GM21717 (cell line): ENCODE measurements around the gene POTEE.
"Not testable (repeated sequence)": the region's sequence is repeated elsewhere in the genome, so short reads cannot be mapped to it uniquely, and the experiment has no call there.

ENCODE experiments used
- ATAC-seq: cut with Tn5 transposase; IDR thresholded peaks from one replicate; pipeline ENCODE4 v1.9.1; 2021; ENCODE audit warnings: mild to moderate bottlenecking, moderate library complexity; ENCODE audit not compliant: unreplicated experiment

Gene POTEE

DNA sequence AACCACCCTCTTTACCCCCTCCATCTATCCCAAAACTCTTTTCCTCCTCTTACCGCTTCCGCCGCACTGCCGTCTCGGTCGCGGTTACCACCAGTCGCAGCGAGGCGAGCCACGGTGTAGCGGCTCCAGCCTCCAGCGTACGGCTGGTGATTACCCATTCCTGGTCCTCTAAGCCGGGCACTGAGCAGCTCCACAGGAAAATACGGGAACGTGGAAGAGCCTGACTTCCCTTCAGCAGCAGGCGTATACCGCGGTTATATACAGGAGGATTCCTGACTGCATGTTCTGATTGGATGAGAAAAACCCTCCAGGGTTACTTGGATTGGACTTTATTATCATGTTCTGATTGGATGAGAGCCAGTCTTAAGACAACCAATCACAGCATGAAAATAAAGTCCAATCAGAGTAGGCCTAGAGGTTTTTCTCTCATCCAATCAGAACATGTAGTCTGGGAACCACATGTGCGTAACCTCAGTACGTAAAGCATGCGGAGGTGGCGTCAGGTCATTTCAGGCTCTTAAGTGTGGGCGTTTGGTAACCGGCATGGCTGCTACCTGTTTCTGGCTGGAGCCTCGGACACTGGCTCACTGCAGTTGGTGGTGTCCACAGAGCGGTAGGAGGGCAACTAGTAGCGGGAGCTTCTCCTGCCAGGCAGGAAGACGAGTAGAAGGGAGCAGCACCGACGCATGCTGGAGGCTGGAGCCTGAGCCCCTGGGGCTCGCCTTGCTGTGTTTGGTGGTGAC lies at the start of gene POTEE:
POTEE (plus strand) TSS at position 507 of the 743 bp plus-strand sequence. CDS start 8,867 bp downstream, outside the sequence.
- ATAC-seq, result not testable (repeated sequence)

DNA sequence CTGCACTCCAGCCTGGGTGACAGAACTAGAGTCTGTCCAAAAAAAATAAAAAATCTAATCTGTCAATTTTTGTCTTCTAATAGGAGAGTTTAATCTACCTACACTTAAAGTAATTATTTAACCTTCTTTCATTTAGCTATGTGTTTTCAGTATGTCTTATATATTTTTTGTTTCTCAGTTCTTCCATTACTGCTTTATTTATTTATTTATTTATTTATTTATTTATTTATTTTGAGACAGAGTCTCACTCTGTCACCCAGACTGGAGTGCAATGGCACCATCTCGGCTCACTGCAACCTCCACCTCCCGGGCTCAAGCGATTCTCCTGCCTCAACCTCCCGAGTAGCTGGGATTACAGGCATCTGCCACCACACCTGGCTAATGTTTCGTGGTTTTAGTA lies 43.8 kb upstream of the POTEE start:
- not testable (repeated sequence) for ATAC-seq

DNA sequence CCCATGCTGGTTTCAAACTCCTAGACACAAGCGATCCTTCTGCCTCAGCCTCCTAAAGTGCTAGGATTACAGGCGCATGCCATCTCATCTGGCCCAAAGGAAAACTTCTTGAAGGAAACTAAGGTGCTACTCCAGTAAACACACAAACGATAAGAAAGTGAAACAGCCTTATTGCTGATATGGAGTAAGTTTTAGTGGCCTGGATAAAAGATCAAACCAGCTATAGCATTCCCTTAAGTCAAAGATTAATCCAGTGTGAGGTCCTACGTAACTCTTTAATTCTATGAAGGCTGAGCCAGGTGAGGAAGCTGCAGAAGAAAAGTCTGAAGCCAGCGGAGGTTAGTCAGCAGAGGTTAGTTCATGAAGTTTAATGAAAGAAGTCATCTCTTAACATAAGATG lies 40.8 kb upstream of the POTEE start:
- ATAC-seq, result no peak

DNA sequence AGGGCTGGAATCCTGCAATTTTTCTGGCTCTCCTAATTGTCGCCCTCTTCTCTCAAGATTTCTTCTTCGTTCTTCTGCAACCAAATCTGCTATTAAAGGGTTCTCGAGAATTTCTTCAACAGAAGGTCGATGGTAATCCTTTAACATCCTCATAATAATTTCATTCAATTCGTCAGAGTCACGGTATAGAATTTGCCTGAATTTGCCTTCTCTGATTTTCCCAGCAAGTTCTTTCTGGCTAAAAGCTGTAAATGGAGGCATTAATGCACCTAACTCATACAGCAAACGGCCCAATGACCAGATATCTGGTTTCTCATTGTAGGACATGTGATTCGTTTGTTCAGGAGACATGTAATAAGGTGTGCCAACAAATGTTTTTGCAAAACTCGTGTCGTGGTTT lies 31.3 kb upstream of the POTEE start:
- not testable (repeated sequence) for ATAC-seq

DNA sequence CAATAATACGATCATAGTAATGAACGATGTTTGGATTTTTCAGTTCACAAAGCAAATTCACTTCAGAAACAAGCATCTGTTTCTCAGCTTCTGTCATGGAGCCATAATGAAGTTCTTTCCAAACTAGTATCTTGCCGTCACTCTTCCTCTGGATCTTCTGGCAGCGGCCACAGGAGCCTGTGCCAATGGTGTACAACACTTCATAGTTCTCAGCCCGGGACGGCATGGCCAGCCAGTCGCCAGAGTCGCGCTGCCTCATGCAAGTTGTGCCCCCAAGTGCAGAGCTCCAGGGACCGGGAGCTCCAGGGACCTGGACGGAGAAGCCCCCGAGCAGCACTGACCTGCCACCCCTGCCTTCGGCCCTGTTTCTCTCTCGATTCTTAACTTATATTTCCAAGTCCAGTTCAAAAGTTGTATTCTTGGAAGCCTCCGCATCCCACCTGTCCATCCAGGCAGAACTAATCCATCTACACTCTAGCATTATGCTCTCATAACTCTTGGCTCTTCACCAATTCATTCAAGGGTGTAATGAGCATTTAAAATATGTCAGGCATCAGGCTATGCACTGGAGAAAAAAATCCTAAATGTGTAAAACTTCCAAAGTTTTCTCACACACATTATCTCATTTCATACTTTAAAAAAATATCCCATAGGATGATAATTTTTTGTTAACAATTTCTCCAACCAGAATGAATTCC lies 30.5 kb upstream of the POTEE start:
- ATAC-seq, result not testable (repeated sequence)

DNA sequence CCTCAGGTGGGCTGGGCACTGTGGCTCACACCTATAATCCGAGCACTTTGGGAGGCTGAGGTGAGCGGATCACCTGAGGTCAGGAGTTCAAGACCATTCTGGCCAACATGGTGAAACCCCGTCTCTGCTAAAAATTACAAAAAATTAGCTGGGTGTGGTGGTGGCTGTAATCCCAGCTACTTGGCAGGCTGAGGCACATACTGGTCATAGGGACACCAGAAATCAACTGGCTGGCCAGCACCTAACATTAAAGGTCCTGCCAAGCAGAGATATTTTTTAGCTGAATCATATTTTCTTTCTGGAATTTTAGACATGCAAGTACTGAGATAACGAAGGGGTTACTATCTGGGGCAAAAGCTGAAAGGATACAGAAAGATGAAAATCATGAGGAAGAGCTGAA lies 27.9 kb upstream of the POTEE start:
- ATAC-seq, result not testable (repeated sequence)

DNA sequence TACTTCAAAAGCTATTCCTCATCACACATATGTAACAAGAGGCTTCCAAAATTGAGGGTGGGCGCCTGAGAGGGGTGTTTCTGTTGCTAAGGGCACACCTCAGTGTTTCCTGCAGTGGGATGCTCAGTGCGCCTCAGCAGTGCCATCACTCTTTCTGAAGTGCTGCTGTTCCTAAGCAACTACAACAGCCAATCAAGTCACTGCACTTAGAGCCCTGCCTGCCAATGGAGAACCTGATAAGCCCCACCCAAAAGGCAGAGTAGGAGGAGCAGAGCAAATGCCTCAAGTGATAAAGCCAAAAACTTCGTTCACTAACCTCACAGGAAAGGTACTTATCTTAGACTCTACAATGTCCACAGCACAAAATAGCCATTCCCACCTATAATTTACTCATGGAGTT lies 15.9 kb upstream of the POTEE start:
- not testable (repeated sequence) for ATAC-seq

DNA sequence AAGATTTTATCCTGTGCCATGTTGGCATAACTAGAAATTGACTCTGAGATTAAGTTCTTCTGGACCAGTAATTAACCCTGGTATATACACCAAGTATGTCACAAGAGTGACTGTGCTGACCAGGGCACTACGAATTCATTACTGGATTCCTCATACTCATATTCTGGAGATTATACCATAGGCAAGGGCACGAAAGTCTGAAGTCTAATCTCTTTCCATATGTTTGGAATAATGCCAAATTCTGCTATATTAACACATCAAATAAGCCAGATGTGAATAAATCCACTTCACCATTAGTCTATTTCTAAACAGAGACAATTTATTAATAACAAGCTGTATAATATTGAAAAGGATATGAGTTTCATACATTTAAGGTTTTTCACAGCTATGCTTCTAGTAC lies 13.2 kb upstream of the POTEE start:
- ATAC-seq, result not testable (repeated sequence)

DNA sequence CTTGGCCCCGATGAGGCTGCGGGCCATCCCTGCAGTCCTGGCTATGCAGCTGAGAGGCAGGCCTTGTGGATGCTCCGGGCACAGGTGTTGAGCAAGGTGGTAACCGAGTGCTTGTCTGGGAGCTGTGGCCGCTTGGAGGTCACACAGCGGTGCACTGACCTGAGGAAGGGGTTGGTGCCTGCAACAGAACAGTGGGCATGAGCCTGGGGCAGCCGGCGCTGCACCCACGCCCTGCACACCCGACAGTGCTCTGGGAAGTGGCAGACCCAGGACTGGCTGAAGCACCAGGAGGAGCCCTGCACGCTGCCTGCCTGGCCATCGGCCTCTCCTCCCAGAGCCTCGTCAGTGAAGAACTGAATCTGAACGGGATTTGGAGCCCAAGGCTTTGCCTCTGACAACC lies 8.2 kb upstream of the POTEE start:
- no peak for ATAC-seq

DNA sequence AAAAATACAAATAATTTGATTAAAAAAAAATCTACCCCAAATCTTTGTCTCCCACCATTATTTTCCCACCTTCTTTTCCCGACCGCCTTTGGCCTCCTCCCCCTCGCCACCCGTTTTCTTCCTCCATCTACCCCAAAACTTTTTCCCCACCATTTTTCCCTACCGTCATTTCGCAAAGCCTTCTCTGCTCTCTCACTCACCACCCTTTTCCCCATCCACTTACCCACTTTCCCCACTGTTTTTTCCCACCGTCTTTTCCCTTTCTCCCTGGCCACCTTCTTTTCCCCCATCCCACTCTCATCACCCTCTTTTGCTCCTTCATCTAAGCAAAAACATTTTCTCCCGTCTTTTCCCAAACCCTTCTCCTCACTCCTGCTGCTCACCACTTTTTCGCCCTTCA lies 1.5 kb upstream of the POTEE start:
- not testable (repeated sequence) for ATAC-seq

DNA sequence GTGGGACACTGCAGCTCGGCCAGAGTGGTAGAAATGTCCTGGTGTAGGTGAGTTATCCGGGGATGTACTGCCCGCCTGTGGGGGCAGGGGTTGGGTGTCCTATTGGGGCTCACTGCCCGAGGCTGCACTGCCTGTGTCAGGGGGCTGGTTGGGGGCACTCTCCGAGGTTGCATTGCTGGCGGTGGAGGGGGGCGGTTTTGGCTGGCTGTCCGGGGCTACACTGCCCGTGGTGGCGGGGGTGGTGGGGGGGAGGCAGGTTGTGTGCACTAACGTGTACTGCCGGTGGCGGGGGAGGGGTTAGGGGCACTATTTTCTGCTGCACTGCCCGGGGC lies 403 bp downstream of the POTEE start:
- ATAC-seq, result not testable (repeated sequence)

DNA sequence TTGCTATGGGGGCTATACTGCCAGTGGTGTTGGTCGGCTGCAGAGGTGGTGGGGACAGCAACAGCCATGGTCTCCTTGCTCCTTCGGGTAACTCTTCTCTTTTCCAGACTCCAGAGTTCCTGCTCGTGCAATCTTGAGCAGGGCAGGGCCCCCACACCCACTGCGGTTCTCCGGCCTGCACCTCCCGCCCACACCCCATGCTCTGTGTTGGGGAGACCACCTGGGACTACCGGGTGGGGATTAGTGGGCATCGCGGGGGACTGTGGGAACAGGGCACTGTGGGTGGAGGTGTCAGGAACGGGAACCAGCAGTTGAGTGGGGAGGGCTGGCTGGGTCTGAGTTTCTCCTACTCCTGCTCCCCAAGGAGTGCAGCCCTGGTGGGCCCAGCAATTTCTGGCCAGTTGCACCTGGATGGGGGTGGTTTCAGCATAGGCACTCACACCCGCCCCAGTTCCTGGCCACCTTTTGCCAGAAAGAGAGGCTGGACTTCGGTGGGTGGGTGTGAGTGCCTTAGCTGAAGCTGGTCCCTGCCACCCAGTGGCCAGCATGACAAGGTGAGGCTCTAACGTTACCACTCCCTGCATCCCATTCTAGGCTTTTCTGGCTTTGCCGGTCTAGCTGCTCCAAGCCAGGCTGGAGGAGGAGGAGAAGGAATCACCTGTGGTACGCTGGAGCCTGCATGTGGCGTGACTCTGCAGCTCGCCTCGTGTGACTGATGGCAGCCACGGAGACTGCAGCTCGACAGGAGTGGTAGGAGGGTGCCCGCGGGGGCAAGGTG lies 1.3 kb downstream of the POTEE start:
- ATAC-seq, result not testable (repeated sequence)

DNA sequence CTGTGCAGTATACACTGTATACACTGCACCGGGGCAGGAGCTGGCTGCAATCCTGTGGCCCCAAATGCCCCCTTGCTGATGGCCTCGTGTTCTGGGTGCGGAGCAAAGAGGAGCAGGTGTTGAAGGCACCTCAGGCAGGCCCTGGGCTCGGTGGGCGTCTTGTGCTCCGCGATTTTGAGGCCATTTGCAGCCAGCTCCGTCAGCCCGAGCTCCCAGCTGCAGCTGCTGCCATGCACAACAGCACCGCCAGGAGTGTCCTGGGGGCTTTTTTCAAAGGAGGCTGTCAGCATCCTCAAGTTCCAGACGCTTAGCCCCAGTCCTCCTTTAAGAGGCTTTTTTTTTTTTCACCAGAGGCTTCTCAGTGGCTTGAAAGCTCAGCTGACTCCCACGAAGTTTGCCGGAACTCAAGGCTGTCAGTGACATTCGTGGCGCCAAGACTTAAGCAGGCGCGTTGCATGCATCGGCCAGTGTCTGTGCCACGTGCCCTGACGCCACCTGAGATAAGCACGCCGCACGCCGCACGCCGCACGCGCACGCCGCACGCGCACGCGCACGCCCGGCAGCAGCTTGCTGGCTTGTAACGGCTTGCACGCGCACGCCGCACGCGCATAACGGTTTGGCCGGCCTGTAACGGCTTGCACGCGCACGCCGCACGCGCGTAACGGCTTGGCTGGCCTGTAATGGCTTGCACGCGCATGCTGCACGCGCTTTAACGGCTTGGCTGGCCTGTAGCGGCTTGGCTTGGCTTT lies 8.1 kb downstream of the POTEE start:
- not testable (repeated sequence) for ATAC-seq

DNA sequence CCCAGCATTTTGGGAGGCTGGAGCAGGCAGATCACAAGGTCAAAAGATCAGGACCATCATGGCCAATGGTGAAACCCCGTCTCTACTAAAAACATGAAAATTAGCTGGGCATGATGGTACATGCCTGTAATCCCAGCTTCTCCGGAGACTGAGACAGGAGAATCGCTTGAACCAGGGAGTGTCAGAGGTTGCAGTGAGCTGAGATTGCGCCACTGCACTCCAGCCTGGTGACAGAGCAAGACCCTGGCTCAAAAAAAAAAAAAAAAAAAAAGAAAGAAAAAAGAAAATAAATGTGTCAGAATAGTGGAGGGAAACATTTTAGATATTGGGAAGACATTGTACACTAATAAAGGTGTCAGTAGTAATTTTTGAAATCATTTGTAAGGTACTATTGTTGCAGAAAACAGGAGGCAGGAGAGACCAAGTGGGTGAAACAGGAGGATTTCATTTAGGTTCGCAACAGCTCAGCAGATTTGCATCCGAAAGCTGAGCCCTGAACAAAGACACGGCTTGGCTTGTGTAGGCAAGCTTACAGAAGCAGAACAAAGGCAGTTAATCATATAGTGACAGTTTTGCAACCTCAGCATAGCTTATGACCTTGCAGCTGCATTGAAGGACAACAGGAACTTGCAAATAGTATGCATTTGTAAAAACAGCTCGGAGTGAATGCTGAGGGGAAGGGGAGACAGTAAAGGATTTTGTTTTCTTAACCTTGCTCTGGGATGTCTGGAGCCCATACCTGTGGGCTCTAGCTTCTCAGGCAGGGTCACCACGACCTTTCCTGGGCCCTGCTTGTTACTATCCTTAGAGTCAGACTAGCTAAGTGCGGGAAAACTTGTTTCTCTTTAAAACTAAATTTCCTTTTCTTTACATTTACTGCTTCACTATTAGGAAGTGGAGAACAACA lies 26.5 kb downstream of the POTEE start:
- ATAC-seq, result not testable (repeated sequence)
